ENCODE data around the gene INPP4B. TPM values are rescaled to one million over a fixed set of nuclear protein-coding genes. Genes with fewer than 3 reads are reported as not detected.
A peak's percentile ranks its signal among the peaks of the same experiment; 100 is the strongest.

Gene INPP4B
- total RNA-seq, 1 donor from 2014 or later: 32.7 TPM

- Histone ChIP-seq H3K27me3 (no peaks in the 10 kb centered on the region), H3K36me3 (no peaks in the 10 kb centered on the region), H3K4me1 (peaks cover 0 to 16% of the 10 kb centered on the region in 2 donors), H3K9me3 (no peaks in the 10 kb centered on the region), H3K27ac (peak overlapping the region; percentile 67 to 79), H3K4me3 (no peak overlapping the region)
- TF ChIP-seq CTCF (IDR thresholded peaks at IDR 0.05): no peak
- DNase-seq (ENCODE audit: low spot score in 2 of 2): no peak
- intact Hi-C loops (cut with DNase I): loop anchor here (2.0 to 5.0 kb wide), 2 partner anchors 41 to 174 kb away; no protein-coding TSS in a partner anchor
These were observed 580.2 kb downstream of the INPP4B start for GRCh38 chr4:142265946-142266345.

GRCh38 chr4:142265536-142265935 is 580.6 kb downstream of the INPP4B start:
- H3K4me3 ChIP-seq: peak overlapping the region in 1 of 2 donors; percentile 8
- DNase-seq (ENCODE audit: low spot score in 2 of 2): peak in 1 of 2 donors; percentile 66
- no peaks in the 10 kb centered on the region for H3K36me3 ChIP-seq
- H3K9me3 ChIP-seq: no peaks in the 10 kb centered on the region
- H3K27ac ChIP-seq: peak overlapping the region; percentile 67 to 79
- no peaks in the 10 kb centered on the region for H3K27me3 ChIP-seq
- intact Hi-C loops (cut with DNase I): loop anchor here (2.0 to 5.0 kb wide), 2 partner anchors 41 to 173 kb away; no protein-coding TSS in a partner anchor
- peaks cover 0 to 16% of the 10 kb centered on the region in 2 donors for H3K4me1 ChIP-seq
- no peak for TF ChIP-seq CTCF (IDR thresholded peaks at IDR 0.05)

DNA sequence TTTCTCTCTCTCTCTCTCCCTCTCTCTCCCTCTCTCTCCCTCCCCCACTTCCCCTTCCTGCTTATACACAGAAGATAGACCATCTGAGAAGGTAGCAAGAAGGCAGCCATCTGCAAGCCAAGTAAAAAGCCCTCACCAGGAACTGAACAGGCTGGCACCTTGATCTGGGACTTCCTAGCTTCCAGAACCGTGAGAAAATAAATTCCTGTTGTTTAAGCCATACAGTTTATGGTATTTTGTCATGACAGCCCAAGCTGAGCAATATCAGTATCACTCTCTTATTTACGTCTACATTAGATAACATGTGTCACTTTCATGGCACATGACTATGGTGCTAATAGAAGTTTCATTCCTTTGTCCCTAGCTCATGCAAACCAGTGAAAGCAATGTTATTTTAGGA is 581.1 kb downstream of the INPP4B start:
- Histone ChIP-seq H3K4me3 (peak overlapping the region in 1 of 2 donors; percentile 8), H3K27ac (peak overlapping the region; percentile 60 to 75)

DNA sequence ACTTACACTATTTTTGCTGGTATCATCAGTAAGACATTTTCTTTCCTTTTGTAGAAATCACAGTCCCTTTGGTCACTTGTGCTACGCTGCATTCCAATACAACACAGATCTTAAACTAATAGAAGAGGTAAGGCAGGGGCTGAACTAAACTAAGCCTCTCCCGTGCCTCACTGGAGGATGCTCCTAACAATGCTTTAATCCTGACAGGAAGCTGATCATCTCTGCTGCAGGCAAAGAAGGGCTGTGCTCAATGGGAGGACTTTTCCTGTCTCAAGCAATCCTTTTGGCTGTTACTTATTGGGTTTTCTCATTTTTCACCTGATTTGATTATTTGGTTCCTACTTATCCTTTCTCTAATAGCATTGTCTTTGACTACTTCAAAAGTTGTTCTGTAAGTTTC is 583.1 kb downstream of the INPP4B start:
- intact Hi-C loops (cut with DNase I): no loop called here
- peaks cover 0 to 16% of the 10 kb centered on the region in 2 donors for H3K4me1 ChIP-seq
- H3K4me3 ChIP-seq: no peak overlapping the region
- H3K9me3 ChIP-seq: no peaks in the 10 kb centered on the region
- H3K36me3 ChIP-seq: no peaks in the 10 kb centered on the region
- no peak for DNase-seq (ENCODE audit: low spot score in 2 of 2)
- H3K27me3 ChIP-seq: no peaks in the 10 kb centered on the region
- no peak for TF ChIP-seq CTCF (IDR thresholded peaks at IDR 0.05)
- H3K27ac ChIP-seq: no peak overlapping the region

More for the DNA sequence above, 581.1 kb downstream of the INPP4B start:
- Histone ChIP-seq H3K4me1 (peaks cover 0 to 16% of the 10 kb centered on the region in 2 donors), H3K36me3 (no peaks in the 10 kb centered on the region), H3K27me3 (no peaks in the 10 kb centered on the region), H3K9me3 (no peaks in the 10 kb centered on the region)
- TF ChIP-seq CTCF (IDR thresholded peaks at IDR 0.05): no peak
- DNase-seq (ENCODE audit: low spot score in 2 of 2): no peak
- intact Hi-C loops (cut with DNase I): loop anchor here (2.0 to 5.0 kb wide), 2 partner anchors 42 to 173 kb away; no protein-coding TSS in a partner anchor

DNA sequence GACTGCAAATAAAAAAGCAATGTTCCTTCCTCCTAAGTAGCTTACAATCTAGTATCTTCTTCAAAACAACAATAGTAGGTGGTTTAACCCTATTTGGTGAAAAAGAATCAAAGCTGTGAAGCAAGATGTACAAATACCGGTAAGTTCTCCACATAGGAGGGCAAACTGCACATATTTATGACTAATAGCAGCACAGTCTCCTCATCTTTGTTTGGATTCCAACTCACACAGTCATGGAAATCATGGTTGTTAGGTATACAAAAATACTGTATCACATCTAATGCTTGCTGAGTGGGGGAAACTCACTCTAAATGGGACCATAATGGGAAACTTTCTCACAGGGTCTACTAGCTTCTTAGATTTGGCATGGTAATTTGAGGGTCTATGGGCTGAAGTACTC is 597.2 kb downstream of the INPP4B start:
- DNase-seq (ENCODE audit: low spot score in 2 of 2): no peak
- intact Hi-C loops (cut with DNase I): no loop called here
- Histone ChIP-seq H3K4me3 (no peak overlapping the region), H3K9me3 (peaks cover 0 to 11% of the 10 kb centered on the region in 2 donors), H3K36me3 (peaks cover 0 to 5% of the 10 kb centered on the region in 2 donors), H3K27me3 (no peaks in the 10 kb centered on the region), H3K4me1 (no peaks in the 10 kb centered on the region), H3K27ac (no peak overlapping the region)
- no peak for TF ChIP-seq CTCF (IDR thresholded peaks at IDR 0.05)

DNA sequence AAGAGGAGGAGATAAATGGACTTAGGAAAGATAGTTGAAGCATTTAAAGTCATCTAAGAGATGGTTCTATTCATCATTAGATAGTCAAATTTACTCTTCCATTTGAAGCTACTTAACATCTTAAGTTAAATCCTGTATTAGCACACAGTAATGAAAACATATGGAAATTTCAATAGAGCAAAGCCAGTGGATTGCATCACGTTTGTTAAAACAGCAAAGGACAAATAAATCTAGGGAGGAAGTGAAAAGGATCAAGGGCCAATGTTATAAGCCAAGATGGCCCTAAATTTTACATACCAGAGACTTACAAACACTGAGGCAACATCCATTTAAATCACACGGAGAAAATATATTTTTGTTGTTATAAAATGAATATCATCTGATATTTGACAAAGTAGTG is 602.8 kb downstream of the INPP4B start:
- intact Hi-C loops (cut with DNase I): no loop called here
- H3K4me3 ChIP-seq: no peak overlapping the region
- TF ChIP-seq CTCF (IDR thresholded peaks at IDR 0.05): no peak
- no peaks in the 10 kb centered on the region for H3K4me1 ChIP-seq
- H3K27me3 ChIP-seq: no peaks in the 10 kb centered on the region
- peaks cover 0 to 11% of the 10 kb centered on the region in 2 donors for H3K9me3 ChIP-seq
- no peak for DNase-seq (ENCODE audit: low spot score in 2 of 2)
- H3K27ac ChIP-seq: no peak overlapping the region
- no peaks in the 10 kb centered on the region for H3K36me3 ChIP-seq

All from ascending aorta (tissue), 2 donors.